HG03095 (cell line): Measurements from ENCODE around the gene NCAM1.

Experiments used
- ATAC-seq: cut with Tn5 transposase; IDR thresholded peaks from one replicate; pipeline ENCODE4 v1.9.1; 2021; ENCODE audit warnings: moderate library complexity; ENCODE audit not compliant: unreplicated experiment

The NCAM1 gene

GRCh38 chr11:113247221-113247620 is 286.0 kb downstream of the NCAM1 start:
- ATAC-seq, result no peak

DNA sequence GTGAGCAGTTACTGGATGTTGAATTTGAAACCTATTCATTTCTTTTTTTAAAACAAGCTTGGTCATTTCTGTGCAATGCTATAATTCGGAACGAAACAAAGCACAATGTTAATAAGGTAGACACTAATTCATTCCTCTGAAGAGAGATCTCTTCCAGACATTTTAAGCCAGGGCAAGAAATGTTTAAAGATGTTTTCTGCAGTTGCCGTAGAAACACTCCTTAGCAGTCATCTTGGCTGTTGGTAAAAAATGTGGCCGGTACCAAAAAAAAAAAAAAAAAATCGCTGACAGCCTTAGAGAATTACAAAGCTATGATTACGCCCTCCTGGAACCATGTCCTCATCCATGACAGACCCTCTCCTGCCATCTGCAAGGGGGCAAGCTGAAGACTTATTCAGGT is 286.7 kb downstream of the NCAM1 start:
- ATAC-seq, result no peak

- ATAC-seq, result no peak
Observed at GRCh38 chr11:113248702-113249490, 287.7 kb downstream of the NCAM1 start.

DNA sequence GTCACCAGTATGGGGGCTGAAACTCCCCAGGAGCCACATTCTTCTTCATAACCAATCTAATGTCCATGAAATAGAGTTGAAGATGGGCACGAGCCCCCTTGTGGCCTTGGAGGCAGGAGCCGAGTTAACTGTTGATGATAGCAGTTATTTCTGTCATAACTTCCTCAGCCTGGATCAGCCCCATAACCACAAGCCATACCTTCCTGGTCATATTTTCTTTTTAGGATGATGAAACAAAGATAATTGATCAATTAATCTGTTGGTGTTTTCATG is 288.2 kb downstream of the NCAM1 start:
- ATAC-seq, result no peak

DNA sequence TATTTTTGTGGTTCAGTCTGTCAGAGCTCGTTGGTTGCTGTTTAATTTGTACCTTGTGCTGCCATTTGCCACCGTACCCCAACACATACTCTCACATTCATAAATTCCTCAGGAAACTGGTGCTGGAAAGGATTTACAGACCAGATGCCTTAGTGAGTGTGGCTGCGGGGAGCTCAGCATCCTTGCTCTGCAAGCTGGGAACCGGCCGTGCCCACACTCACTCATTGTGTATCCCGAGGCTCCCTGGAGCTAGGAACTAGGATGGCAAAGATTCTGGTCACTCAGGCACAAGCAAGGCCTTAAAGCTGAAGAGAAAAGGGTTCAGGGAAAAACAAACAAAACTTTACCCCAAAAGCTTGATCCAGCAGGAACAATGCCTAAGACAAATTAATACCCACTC is 288.6 kb downstream of the NCAM1 start:
- ATAC-seq, result no peak

- ATAC-seq, result no peak
Observed at GRCh38 chr11:113251281-113251680, 290.1 kb downstream of the NCAM1 start.

DNA sequence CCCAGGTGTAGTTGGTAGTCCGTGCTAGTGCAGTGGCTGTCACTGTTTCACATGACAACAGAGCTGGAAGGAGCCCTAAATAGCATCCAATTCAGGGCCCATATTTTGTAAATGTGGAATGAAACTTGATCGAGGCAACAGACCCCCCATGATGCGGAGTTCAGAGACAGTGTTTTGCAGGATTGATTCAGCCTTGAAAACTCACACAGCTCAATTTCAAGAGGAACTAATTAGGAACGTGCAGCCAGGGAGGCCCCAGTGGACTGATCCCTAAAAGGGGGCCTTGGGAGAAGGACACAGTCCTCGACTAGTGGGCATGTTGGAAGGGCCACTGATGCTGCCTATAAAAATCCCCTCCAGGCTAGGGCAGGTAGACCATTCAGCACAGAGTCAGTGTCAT is 292.2 kb downstream of the NCAM1 start:
- no peak for ATAC-seq

GRCh38 chr11:113255096-113255495 is 293.9 kb downstream of the NCAM1 start:
- no peak for ATAC-seq

GRCh38 chr11:113255741-113256140 is 294.5 kb downstream of the NCAM1 start:
- ATAC-seq, result no peak

DNA sequence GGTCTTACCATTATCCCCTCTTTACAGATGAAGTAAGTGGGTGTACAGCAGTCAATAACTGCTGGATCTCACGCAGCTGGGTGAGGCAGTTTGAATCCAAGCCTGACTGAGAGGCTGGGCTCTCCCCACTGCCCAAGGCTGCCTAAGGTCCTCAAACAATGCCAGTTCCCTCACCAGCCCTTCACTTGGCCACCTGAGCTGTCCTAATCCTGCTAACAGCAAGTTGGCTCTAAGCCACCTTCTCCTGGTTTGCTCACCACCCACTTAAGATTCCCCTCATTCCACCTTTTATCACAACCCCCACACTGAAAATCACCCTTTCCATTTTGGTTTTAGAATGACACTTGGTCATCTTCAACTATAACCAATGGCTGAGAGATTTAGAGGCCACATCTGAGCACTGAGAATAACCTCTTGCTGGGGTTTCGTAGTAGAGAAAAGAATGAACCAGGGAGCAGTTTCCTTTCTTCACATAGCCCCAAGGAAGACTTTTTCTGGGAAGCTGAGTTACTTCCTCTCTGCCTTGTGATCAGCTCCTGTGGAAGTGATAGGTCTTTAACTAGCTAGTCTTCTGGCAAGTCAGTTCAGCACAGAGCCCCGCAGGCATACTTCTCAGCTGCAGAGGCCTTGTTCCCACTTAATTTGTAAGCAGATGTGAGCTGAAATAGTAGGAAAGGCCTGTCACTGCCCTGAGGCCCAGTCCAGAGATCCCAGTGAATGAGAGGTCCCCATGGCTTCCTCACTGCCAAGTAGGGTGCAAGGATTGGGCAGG is 295.4 kb downstream of the NCAM1 start:
- ATAC-seq, result no peak

DNA sequence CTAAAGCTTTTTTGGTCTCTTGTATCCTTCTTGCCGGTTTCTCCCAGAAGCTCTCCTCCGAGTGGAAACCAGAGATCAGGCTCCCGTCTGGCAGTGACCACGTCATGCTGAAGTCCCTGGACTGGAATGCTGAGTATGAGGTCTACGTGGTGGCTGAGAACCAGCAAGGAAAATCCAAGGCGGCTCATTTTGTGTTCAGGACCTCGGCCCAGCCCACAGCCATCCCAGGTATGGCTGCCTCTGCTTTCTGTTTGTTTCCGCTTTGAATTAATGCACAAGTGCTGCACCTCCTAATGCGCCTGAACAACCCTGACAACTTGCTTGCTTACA is 298.8 kb downstream of the NCAM1 start:
- no peak for ATAC-seq

DNA sequence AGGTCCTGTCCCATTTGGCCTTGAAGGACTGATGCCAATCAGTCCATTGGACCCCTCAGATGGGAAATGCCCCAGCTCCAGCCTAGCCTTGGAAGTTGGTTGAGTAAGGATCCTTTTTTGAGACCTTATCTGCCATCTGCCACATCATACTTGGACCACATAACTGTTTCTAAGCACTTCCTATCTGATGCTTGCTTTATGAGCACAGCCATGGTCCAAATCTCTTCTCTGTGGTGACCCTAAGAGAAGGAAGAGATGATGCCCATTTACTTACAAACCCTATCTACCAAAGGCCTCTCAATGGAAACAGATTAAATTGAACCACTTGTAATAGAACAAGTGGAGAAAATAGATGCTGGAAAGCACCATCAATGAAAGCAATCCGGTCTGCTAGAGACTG is 299.3 kb downstream of the NCAM1 start:
- ATAC-seq, result no peak

DNA sequence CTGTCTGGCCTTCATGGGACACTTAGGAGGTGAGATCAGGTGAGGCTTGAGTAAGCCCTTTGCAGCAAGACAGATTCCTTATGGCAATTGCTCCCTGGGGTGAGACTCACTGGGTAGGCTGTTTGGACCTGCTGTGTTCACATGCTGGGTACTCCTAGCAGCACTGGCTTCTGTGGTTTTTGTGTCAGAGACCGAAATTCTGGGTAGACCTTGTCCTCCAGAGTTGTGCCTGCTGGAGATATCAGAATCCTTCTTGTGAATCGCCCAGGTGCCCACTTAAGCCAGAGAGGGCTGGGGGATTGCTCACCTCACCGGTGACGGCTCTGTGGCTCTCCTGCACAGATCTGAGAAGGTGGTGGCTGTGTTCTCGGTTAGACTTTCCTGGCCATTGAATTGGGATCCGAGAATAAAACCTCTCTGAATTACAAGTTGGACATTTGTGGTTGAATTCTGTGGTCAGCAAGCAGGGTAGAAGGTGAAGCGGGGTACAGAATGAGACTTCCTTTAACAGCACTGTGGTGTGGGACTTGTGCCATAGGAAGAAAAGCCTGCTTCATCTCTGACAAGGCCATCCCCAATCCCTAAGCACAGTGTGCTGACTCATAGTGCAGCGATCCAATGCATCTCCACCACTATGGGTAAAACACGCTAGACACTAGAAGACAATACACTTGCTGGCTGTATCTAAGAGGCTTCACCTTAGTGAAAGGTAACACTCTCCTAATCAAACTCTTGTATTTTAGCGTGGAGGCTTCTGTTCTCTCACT is 300.7 kb downstream of the NCAM1 start:
- ATAC-seq, result no peak

GRCh38 chr11:113262594-113262993 is 301.4 kb downstream of the NCAM1 start:
- no peak for ATAC-seq

DNA sequence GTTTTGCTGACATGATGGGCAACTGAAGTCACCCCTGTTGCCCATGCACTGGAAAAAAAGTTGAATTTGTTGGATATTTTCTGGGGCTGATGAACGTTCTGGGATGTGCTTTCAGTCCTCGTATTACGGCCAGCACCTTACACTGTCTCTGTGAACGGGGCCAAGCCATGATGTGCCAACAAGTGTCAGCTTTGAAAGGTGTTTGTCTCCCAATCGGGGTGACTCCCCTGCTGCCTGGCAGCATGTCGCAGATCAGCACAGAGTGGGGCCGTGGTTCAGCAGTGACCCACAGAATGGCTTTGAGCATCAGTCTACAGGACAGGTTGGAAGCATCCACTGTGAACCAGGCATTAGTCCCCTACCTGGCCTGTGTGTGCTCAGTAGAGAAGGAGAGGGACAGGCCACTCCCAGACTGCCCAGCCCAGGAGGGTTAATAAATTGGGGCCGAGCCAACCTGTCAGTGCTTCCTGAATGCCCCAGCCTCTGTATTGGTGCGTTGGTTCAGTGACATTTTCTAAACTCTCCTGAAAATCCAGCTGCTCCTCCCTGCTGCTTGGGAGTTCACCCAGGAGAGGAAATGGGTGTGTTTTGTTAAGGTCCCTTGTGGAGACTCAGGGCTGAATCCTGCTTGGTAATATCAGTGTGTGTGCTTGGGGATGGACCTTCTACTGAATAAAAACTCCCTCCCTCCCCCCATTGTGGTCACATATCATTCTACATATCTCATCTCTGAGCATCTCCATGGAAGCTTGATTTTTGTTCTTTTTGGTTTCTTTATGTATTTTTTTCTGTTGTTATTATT is 302.4 kb downstream of the NCAM1 start:
- ATAC-seq, result no peak

DNA sequence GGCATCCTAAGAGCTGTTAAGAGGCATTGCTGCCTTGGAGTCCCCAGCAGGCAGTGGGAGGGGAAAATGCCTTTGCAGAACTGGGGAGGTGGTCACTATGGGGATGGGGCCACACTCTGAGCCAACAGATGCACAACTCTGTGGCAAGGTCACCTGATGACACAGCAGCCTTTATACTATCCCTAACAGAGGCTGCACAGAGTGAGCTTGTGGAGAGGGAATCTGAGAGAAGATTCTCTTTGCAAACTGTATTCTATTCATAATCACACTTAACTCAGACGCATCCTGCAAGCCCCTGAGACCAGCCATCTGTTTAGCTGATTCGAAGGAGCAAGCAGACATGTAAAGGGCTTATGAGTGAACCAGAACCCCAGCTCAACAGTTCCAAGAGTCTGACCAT is 304.1 kb downstream of the NCAM1 start:
- no peak for ATAC-seq

DNA sequence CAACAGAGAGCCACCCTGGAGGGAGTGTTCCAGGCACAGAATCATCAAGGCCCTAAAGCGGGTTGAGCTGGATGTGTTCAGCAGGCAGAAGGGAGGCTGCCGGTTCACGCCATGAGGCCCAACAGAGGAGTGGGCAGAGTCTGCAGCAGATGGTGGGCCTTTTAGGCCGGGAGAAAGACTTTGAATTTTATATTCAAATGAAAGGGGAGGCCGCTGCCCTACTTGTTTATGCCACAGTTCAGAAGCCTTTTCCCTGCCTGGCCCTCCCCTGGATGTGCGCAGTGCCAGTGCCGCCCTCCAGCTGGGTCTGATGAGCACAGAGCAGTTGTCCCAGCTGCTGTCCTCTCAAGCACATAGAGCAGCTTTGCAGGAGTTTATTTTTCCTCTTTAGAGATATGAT is 306.3 kb downstream of the NCAM1 start:
- no peak for ATAC-seq

DNA sequence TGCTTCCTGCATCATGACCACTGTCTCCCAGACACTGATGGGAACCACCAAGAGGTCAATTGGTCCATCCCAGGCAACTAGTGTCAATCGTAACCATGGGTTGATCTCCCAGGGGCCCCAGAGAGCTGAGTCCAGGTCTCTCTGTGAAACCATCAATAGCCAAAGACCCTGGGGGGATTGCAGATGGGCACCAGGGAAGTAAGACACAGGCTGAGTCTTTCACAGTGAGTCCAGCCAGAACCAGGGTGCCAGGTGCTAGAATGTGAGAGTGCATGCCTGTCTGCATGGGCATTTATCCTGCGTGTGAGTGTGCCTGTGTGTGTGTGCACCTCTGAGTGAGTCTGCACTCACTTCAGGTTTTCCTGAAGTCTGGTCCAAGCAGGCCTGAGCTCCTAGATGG is 307.9 kb downstream of the NCAM1 start:
- ATAC-seq, result no peak

- no peak for ATAC-seq
Observed at GRCh38 chr11:113269636-113270035, 308.4 kb downstream of the NCAM1 start.

DNA sequence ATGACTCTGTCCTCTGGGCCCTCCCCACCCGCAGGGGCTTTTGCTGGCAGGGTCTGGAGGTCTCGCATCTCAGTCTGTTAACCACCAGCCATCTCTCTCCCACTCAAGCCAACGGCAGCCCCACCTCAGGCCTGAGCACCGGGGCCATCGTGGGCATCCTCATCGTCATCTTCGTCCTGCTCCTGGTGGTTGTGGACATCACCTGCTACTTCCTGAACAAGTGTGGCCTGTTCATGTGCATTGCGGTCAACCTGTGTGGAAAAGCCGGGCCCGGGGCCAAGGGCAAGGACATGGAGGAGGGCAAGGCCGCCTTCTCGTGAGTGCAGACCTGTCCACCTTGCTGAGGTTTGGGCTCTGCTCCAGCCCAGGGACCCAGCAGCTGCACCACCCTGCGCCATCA is 308.9 kb downstream of the NCAM1 start:
- ATAC-seq, result no peak

DNA sequence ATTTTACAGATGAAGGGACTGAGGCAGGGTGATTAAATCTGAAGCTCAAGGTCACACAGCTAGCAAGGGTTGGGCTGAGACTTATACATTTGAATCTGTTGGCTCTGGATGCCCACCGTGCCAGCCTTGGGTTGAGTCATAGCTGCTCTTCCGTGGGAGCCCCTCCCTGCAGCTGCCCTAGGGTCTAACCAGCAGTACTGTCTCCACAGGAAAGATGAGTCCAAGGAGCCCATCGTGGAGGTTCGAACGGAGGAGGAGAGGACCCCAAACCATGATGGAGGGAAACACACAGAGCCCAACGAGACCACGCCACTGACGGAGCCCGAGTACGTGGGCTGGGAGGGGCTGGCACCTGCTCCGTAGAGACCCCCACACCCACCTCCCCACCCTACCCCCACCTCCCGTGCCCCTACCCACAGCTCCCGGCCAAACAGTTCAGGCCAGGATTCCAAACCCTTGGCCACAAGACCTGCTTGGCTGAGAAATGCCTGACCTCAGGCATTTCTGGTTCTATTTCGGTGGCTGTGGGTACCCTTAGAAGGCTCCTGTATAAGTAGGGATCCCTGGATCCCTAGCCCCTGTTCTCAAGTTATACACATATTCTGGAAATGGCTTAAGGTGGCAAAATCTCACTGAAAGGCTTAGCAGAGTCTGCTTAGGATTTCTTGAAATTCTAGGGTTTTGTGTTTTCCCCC is 310.5 kb downstream of the NCAM1 start:
- ATAC-seq, result no peak
